Peyer's patch (tissue), 4 donors: ENCODE results near the gene PSMD12.

ENCODE experiments used
- CTCF ChIP-seq, 6 experiments: fragments of 450-650 bp in 4 of 6; fragments of 200-600 bp in 2 of 6; sonication (generic) in 1 of 6; IDR thresholded peaks; one replicate each; pipeline ENCODE4 v1.5.1; 2017 to 2019; ENCODE audit warnings: antibody characterized with exemption in 6 of 6, mild to moderate bottlenecking in 3 of 6, moderate library complexity in 1 of 6
- POLR2A ChIP-seq, 2 donors: fragments of 450-650 bp; IDR thresholded peaks; one replicate each; pipeline ENCODE4 v1.5.1; 2017; ENCODE audit warnings: antibody characterized with exemption in 2 of 2, mild to moderate bottlenecking in 2 of 2, moderate library complexity in 2 of 2

- TF ChIP-seq POLR2A (IDR thresholded peaks at IDR 0.05) (no peak), CTCF (IDR thresholded peaks at IDR 0.05) (no peak)
Observed at GRCh38 chr17:67375716-67376115, 9.3 kb upstream of the PSMD12 start.
